NCI-H187 treated with DMSO at 0.1 percent for 48 hours (cell line): ENCODE data around the gene UBE2E2.

ENCODE experiments used
- DNase-seq: peaks from one replicate; lab custom pipeline; 2025; lab: John Stamatoyannopoulos, UW

UBE2E2 gene

GRCh38 chr3:23193831-23194230, 9.3 kb upstream of the UBE2E2 start:
- no peak for DNase-seq

- no peak for DNase-seq
These were observed 4.3 kb upstream of the UBE2E2 start for GRCh38 chr3:23198801-23199200.

GRCh38 chr3:23199649-23200048, 3.5 kb upstream of the UBE2E2 start:
- DNase-seq = no peak

- no peak for DNase-seq
These were observed 1.8 kb upstream of the UBE2E2 start for GRCh38 chr3:23201154-23201838.

- DNase-seq = no peak
These were observed 765 bp upstream of the UBE2E2 start for GRCh38 chr3:23202203-23202920.

GRCh38 chr3:23203708-23204330, 692 bp downstream of the UBE2E2 start:
- DNase-seq = no peak

GRCh38 chr3:23206366-23206765, 3.2 kb downstream of the UBE2E2 start:
- DNase-seq = no peak

- DNase-seq = no peak
These were observed 6.0 kb downstream of the UBE2E2 start for GRCh38 chr3:23209103-23209502.

GRCh38 chr3:23209747-23210487, 6.8 kb downstream of the UBE2E2 start:
- DNase-seq = no peak

- DNase-seq = no peak
These were observed 10.7 kb downstream of the UBE2E2 start for GRCh38 chr3:23213813-23214212.

- no peak for DNase-seq
These were observed 14.9 kb downstream of the UBE2E2 start for GRCh38 chr3:23217872-23218554.

GRCh38 chr3:23219117-23219516, 16.0 kb downstream of the UBE2E2 start:
- DNase-seq = no peak

GRCh38 chr3:23219552-23219951, 16.4 kb downstream of the UBE2E2 start:
- DNase-seq = no peak

GRCh38 chr3:23221136-23221535, 18.0 kb downstream of the UBE2E2 start:
- DNase-seq = no peak

- DNase-seq = no peak
These were observed 28.9 kb downstream of the UBE2E2 start for GRCh38 chr3:23232016-23232415.

- no peak for DNase-seq
These were observed 29.7 kb downstream of the UBE2E2 start for GRCh38 chr3:23232854-23233253.

- no peak for DNase-seq
These were observed 32.1 kb downstream of the UBE2E2 start for GRCh38 chr3:23235264-23235663.

- no peak for DNase-seq
These were observed 33.8 kb downstream of the UBE2E2 start for GRCh38 chr3:23236890-23237289.

- no peak for DNase-seq
These were observed 35.0 kb downstream of the UBE2E2 start for GRCh38 chr3:23238156-23238555.

GRCh38 chr3:23238578-23238977, 35.5 kb downstream of the UBE2E2 start:
- DNase-seq = no peak

GRCh38 chr3:23239211-23240068, 36.3 kb downstream of the UBE2E2 start:
- DNase-seq = no peak
